WTC11 (cell line): ENCODE measurements around the gene HDAC8. TPM values are rescaled to one million over a fixed set of nuclear protein-coding genes. Genes with fewer than 3 reads are reported as not detected.

Experiments used
- ATAC-seq: fragments of 200-7000 bp; cut with Tn5 transposase; 2 replicates; pipeline ENCODE4 v1.10.0; 2021; ENCODE audit warnings: mild to moderate bottlenecking, moderate library complexity
- CTCF ChIA-PET: fragments of 300-600 bp; sonication (Branson Sonifier 250); formaldehyde crosslinking; loops from one replicate; lab custom pipeline; 2021; ENCODE audit warnings: antibody characterized with exemption; lab: Charles Lee
- POLR2A ChIA-PET: fragments of 350-600 bp; sonication (Branson Sonifier 250); formaldehyde crosslinking; loops from one replicate; lab custom pipeline; 2021; ENCODE audit warnings: antibody characterized with exemption; lab: Charles Lee
- DNase-seq: peaks from one replicate; pipeline ENCODE4 v3.0.0; 2021; ENCODE audit warnings: low spot score
- H3K27ac Mint-ChIP-seq: 2 replicates; pipeline ENCODE4 v1.8.0; 2021; ENCODE audit warnings: mixed read lengths
- H3K27me3 Mint-ChIP-seq: 2 replicates; pipeline ENCODE4 v1.8.0; 2021; ENCODE audit warnings: low read depth, mild to moderate bottlenecking, moderate library complexity, mixed read lengths
- H3K36me3 Mint-ChIP-seq: 2 replicates; pipeline ENCODE4 v1.8.0; 2021; ENCODE audit warnings: mixed read lengths
- H3K4me1 Mint-ChIP-seq: 2 replicates; pipeline ENCODE4 v1.8.0; 2022; ENCODE audit warnings: mixed read lengths
- H3K4me3 Mint-ChIP-seq: 2 replicates; pipeline ENCODE4 v1.8.0; 2021; ENCODE audit warnings: mild to moderate bottlenecking, moderate library complexity, mixed read lengths
- H3K9me3 Mint-ChIP-seq: 2 replicates; pipeline ENCODE4 v1.8.0; 2021; ENCODE audit warnings: mixed read lengths
- AR ChIP-seq: fragments of 250-450 bp; sonication (Bioruptor Pico); IDR thresholded peaks from 2 replicates; pipeline ENCODE4 v1.9.0; 2021; ENCODE audit warnings: mild to moderate bottlenecking
- ATF1 ChIP-seq: sonication (generic); formaldehyde crosslinking; IDR thresholded peaks from 2 replicates; pipeline ENCODE4 v1.8.1; 2023; ENCODE audit warnings: mild to moderate bottlenecking, moderate library complexity, missing genetic modification reagents
- ATF2 ChIP-seq: sonication (generic); formaldehyde crosslinking; IDR thresholded peaks from 2 replicates; pipeline ENCODE4 v1.8.1; 2022; ENCODE audit warnings: low read depth, missing genetic modification reagents, borderline replicate concordance
- CREM ChIP-seq: sonication (generic); formaldehyde crosslinking; IDR thresholded peaks from 2 replicates; pipeline ENCODE4 v1.8.1; 2022; ENCODE audit warnings: mild to moderate bottlenecking, missing genetic modification reagents, moderate library complexity
- E2F4 ChIP-seq: sonication (generic); formaldehyde crosslinking; IDR thresholded peaks from 2 replicates; pipeline ENCODE4 v1.8.1; 2022; ENCODE audit warnings: low read depth, mild to moderate bottlenecking, moderate library complexity, missing genetic modification reagents, borderline replicate concordance
- FOXJ3 ChIP-seq: sonication (generic); formaldehyde crosslinking; IDR thresholded peaks from 2 replicates; pipeline ENCODE4 v1.9.0; 2021; ENCODE audit warnings: missing genetic modification reagents, mild to moderate bottlenecking, borderline replicate concordance
- GABPB1 ChIP-seq: sonication (generic); formaldehyde crosslinking; IDR thresholded peaks from 2 replicates; pipeline ENCODE4 v1.8.1; 2023; ENCODE audit warnings: mild to moderate bottlenecking, missing genetic modification reagents
- MYBL2 ChIP-seq: sonication (generic); formaldehyde crosslinking; IDR thresholded peaks from 2 replicates; pipeline ENCODE4 v1.8.1; 2023; ENCODE audit warnings: mild to moderate bottlenecking, moderate library complexity, missing genetic modification reagents
- NFATC4 ChIP-seq: fragments of 250-450 bp; sonication (Bioruptor Pico); IDR thresholded peaks from 2 replicates; pipeline ENCODE4 v1.9.0; 2021; ENCODE audit warnings: mild to moderate bottlenecking
- PRRX2 ChIP-seq: fragments of 250-450 bp; sonication (Bioruptor Pico); IDR thresholded peaks from 2 replicates; pipeline ENCODE4 v1.8.0; 2021; ENCODE audit warnings: mild to moderate bottlenecking
- TP53 ChIP-seq: sonication (generic); formaldehyde crosslinking; IDR thresholded peaks from 2 replicates; pipeline ENCODE4 v1.8.1; 2023; ENCODE audit warnings: mild to moderate bottlenecking, missing genetic modification reagents
- USF2 ChIP-seq: sonication (generic); formaldehyde crosslinking; IDR thresholded peaks from 2 replicates; pipeline ENCODE4 v1.8.1; 2023; ENCODE audit warnings: mild to moderate bottlenecking, missing genetic modification reagents, moderate library complexity
- ZNF219 ChIP-seq: sonication (generic); formaldehyde crosslinking; IDR thresholded peaks from 2 replicates; pipeline ENCODE4 v1.8.0; 2023; ENCODE audit warnings: missing genetic modification reagents, mild to moderate bottlenecking, borderline replicate concordance
- ZNF232 ChIP-seq: sonication (generic); formaldehyde crosslinking; IDR thresholded peaks from 2 replicates; pipeline ENCODE4 v1.8.0; 2022; ENCODE audit warnings: mild to moderate bottlenecking, missing genetic modification reagents
- ZNF281 ChIP-seq: sonication (generic); formaldehyde crosslinking; IDR thresholded peaks from 2 replicates; pipeline ENCODE4 v1.8.0; 2023; ENCODE audit warnings: mild to moderate bottlenecking, missing genetic modification reagents
- ZNF425 ChIP-seq: fragments of 250-450 bp; sonication (Bioruptor Pico); conservative IDR thresholded peaks from 2 replicates; pipeline ENCODE4 v1.9.0; 2021; ENCODE audit warnings: mild to moderate bottlenecking
- ZSCAN18 ChIP-seq: fragments of 250-450 bp; sonication (Bioruptor Pico); IDR thresholded peaks from 2 replicates; pipeline ENCODE4 v2.1.2; 2022; ENCODE audit warnings: mild to moderate bottlenecking, moderate library complexity
- total RNA-seq: library from RNA; stranded (reverse); gene quantifications from 3 replicates; pipeline ENCODE4 v1.2.3, GENCODE V29; 2021

HDAC8 gene
- total RNA-seq, 1 experiment from 2014 or later, result 22.5 TPM

- peaks cover 53% of the 10 kb centered on the region for H3K4me1 Mint-ChIP-seq
- H3K36me3 Mint-ChIP-seq, result peaks cover 5% of the 10 kb centered on the region
- H3K9me3 Mint-ChIP-seq, result peaks cover 4% of the 10 kb centered on the region; the same call in 1 of the 2 replicates
- POLR2A ChIA-PET, result no interaction called here
- ATAC-seq (no peak), DNase-seq (no peak)
- no peak overlapping the region for H3K27ac Mint-ChIP-seq
- no peak for TF ChIP-seq NFATC4
- peak; percentile 63 for TF ChIP-seq GABPB1 (CRISPR knock-in tag)
- CTCF ChIA-PET, result interaction anchor here (1.2 kb wide), 1 partner anchor 67 kb away, joined by 5 read pairs; no protein-coding TSS in a partner anchor
- H3K27me3 Mint-ChIP-seq, result no peaks in the 10 kb centered on the region
- no peak overlapping the region for H3K4me3 Mint-ChIP-seq
Measured at GRCh38 chrX:72478853-72479252, 93.8 kb downstream of the HDAC8 start.

GRCh38 chrX:72478351-72478750 lies 94.3 kb downstream of the HDAC8 start:
- ATAC-seq (no peak), DNase-seq (no peak)
- H3K36me3 Mint-ChIP-seq, result peaks cover 4% of the 10 kb centered on the region
- H3K4me1 Mint-ChIP-seq, result peaks cover 53% of the 10 kb centered on the region
- H3K9me3 Mint-ChIP-seq, result peaks cover 3% of the 10 kb centered on the region; the same call in 1 of the 2 replicates
- H3K27me3 Mint-ChIP-seq, result no peaks in the 10 kb centered on the region
- H3K27ac Mint-ChIP-seq, result no peak overlapping the region
- H3K4me3 Mint-ChIP-seq, result no peak overlapping the region
- CTCF ChIA-PET, result interaction anchor here (1.2 kb wide), 1 partner anchor 68 kb away, joined by 5 read pairs; no protein-coding TSS in a partner anchor
- POLR2A ChIA-PET, result no interaction called here
- TF ChIP-seq AR (CRISPR knock-in tag) (no peak), MYBL2 (no peak), E2F4 (CRISPR knock-in tag) (no peak), USF2 (no peak), ZNF425 (no peak), CREM (no peak), FOXJ3 (CRISPR knock-in tag) (no peak), ATF2 (CRISPR knock-in tag) (no peak), ATF1 (CRISPR knock-in tag) (no peak), ZNF281 (no peak), ZNF219 (CRISPR knock-in tag) (no peak), ZNF232 (CRISPR knock-in tag) (no peak), ZSCAN18 (CRISPR knock-in tag) (no peak), PRRX2 (CRISPR knock-in tag) (no peak), TP53 (CRISPR knock-in tag) (no peak)
